T-cell (primary cell): ENCODE data around the gene TK2. TPM values are rescaled to one million over a fixed set of nuclear protein-coding genes. Genes with fewer than 3 reads are reported as not detected.
"Not testable (repeated sequence)": the region's sequence is repeated elsewhere in the genome, so short reads cannot be mapped to it uniquely, and the experiment has no call there.

Source experiments
- ATAC-seq, 4 experiments: fragments of 200-7000 bp in 3 of 4; fragments of 150-1000 bp in 1 of 4; cut with Tn5 transposase; replicated peaks in 1 of 4; 1 replicate in 3 of 4; 2 replicates in 1 of 4; pipeline ENCODE4 v1.10.0; 2021; ENCODE audit warnings: moderate library complexity in 3 of 4, mild to moderate bottlenecking in 2 of 4, moderate number of reproducible peaks in 1 of 4
- CTCF ChIA-PET, 2 donors: fragments of 300-600 bp; sonication (Branson Sonifier 250); formaldehyde crosslinking; loops; one replicate each; lab custom pipeline; 2022; ENCODE audit warnings: antibody characterized with exemption in 2 of 2; lab: Charles Lee
- POLR2A ChIA-PET, 2 donors: fragments of 300-600 bp; sonication (Branson Sonifier 250); formaldehyde crosslinking; loops; one replicate each; lab custom pipeline; 2022; ENCODE audit warnings: antibody characterized with exemption in 2 of 2; lab: Charles Lee
- DNase-seq, 35 experiments: peaks; one replicate each; pipeline versions ENCODE4 v3.0.0 to v3.0.0-alpha.2; 2013 to 2023
- H3K27ac ChIP-seq: one replicate; pipeline ENCODE4 v1.5.1; 2013; ENCODE audit warnings: low read length
- H3K27me3 ChIP-seq, 2 experiments: replicated peaks in 1 of 2; 1 replicate in 1 of 2; 2 replicates in 1 of 2; pipeline versions ENCODE4 v1.6.1 to v1.7.0; 2013; ENCODE audit warnings: low read length in 1 of 2, mixed read lengths in 1 of 2; ENCODE audit not compliant: control insufficient read depth in 2 of 2, insufficient read depth in 2 of 2; ENCODE audit errors: extremely low read depth in 1 of 2
- H3K36me3 ChIP-seq, 2 donors: 1 replicate in 1 of 2; 2 replicates in 1 of 2; pipeline versions ENCODE4 v1.6.1 to v1.7.0; 2013; ENCODE audit warnings: low read length in 1 of 2; ENCODE audit not compliant: control insufficient read depth in 2 of 2, insufficient read depth in 1 of 2; ENCODE audit errors: extremely low read depth in 1 of 2
- H3K4me1 ChIP-seq, 2 experiments: 1 replicate in 1 of 2; 2 replicates in 1 of 2; pipeline versions ENCODE4 v1.6.1 to v1.7.0; 2013; ENCODE audit warnings: low read length in 2 of 2, mixed read lengths in 1 of 2; ENCODE audit not compliant: insufficient read depth in 2 of 2, control insufficient read depth in 1 of 2; ENCODE audit errors: extremely low read depth in 1 of 2
- H3K4me3 ChIP-seq, 2 donors: 1 replicate in 1 of 2; 2 replicates in 1 of 2; pipeline versions ENCODE4 v1.5.1 to v1.7.0; 2013; ENCODE audit warnings: mild to moderate bottlenecking in 2 of 2, low read length in 1 of 2, moderate library complexity in 1 of 2; ENCODE audit not compliant: control insufficient read depth in 1 of 2; ENCODE audit errors: extremely low read depth in 1 of 2
- H3K9me3 ChIP-seq: 2 replicates; pipeline ENCODE4 v1.7.0; 2013
- H3K27ac Mint-ChIP-seq, 2 donors: one replicate each; pipeline ENCODE4 v1.8.0; 2020 to 2021; ENCODE audit warnings: mild to moderate bottlenecking in 2 of 2, mixed read lengths in 2 of 2
- H3K27me3 Mint-ChIP-seq, 2 donors: one replicate each; pipeline ENCODE4 v1.8.0; 2021 to 2022; ENCODE audit warnings: mixed read lengths in 2 of 2
- H3K36me3 Mint-ChIP-seq: one replicate; pipeline ENCODE4 v1.8.0; 2021; ENCODE audit warnings: mixed read lengths
- H3K4me1 Mint-ChIP-seq, 3 donors: one replicate each; pipeline ENCODE4 v1.8.0; 2020 to 2022; ENCODE audit warnings: mixed read lengths in 3 of 3, mild to moderate bottlenecking in 1 of 3
- H3K4me3 Mint-ChIP-seq, 3 donors: one replicate each; pipeline ENCODE4 v1.8.0; 2020 to 2022; ENCODE audit warnings: mild to moderate bottlenecking in 3 of 3, mixed read lengths in 3 of 3, moderate library complexity in 3 of 3
- H3K9me3 Mint-ChIP-seq, 3 donors: one replicate each; pipeline ENCODE4 v1.8.0; 2020 to 2022; ENCODE audit warnings: mixed read lengths in 3 of 3
- WGBS: methylation state at CpG from one replicate; pipeline ENCODE4 v1.1.5; 2013; ENCODE audit warnings: missing lambda C conversion rate; ENCODE audit not compliant: insufficient coverage; 5-methylcytosine and 5-hydroxymethylcytosine counted together
- total RNA-seq, 35 experiments: library from RNA in 6 of 35; stranded (reverse) in 6 of 35; fragments of 120-200 nt in 1 of 35; gene quantifications; one replicate each; pipeline versions ENCODE4 v1.2.1 to v1.2.4 and lab custom pipeline; 2013 to 2026

TK2 gene
- total RNA-seq, 5 donors from 2014 or later (not counting 1 experiment from before 2014, with no cell fraction given) = 4.6 to 10.8 (median 8.4) TPM

- no peak overlapping the region for H3K4me3 ChIP-seq
- Mint-ChIP-seq H3K27me3 (no peaks in the 10 kb centered on the region), H3K27ac (no peak overlapping the region), H3K4me3 (no peak overlapping the region), H3K4me1 (peaks cover 0 to 11% (median 10%) of the 10 kb centered on the region in 3 donors), H3K9me3 (no peaks in the 10 kb centered on the region), H3K36me3 (peaks cover 26% of the 10 kb centered on the region)
- no peaks in the 10 kb centered on the region for H3K27me3 ChIP-seq
- no peaks in the 10 kb centered on the region for H3K4me1 ChIP-seq
- ATAC-seq (no peak), DNase-seq (no peak)
- H3K9me3 ChIP-seq = no peaks in the 10 kb centered on the region
- whole genome bisulfite sequencing = no CpG with 5 or more reads among the region's 1 CpG
- peaks cover 0 to 25% of the 10 kb centered on the region in 2 donors for H3K36me3 ChIP-seq
- POLR2A ChIA-PET = interaction anchor here in 1 of 2 donors (1.3 kb wide), 1 partner anchor 16 kb away, joined by 6 read pairs; no protein-coding TSS in a partner anchor
- no peak overlapping the region for H3K27ac ChIP-seq
- CTCF ChIA-PET = interaction anchor here (0.6 to 1.0 kb wide), 4 partner anchors 40 to 195 kb away, joined by 3 to 4 read pairs (median 4); no protein-coding TSS in a partner anchor
Observed at GRCh38 chr16:66569131-66569530, 19.2 kb upstream of the TK2 start.

DNA sequence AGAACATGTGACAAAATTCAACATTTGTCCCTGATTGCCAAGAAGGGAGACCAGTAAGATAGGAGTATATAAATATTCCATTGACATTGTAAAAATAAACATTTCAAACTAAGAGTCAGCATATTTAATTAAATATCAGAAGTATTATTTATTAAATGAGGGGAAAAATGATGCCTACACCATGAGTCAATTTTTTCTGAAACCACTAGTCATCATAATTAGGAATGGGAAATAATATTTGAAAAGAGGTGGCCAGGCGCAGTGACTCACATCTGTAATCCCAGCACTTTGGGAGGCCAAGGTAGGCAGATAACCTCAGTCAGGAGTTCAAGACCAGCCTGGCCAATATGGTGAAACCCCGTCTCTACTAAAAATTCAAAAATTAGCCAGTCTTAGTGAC is 18.4 kb upstream of the TK2 start:
- H3K4me3 ChIP-seq = no peak overlapping the region
- no peaks in the 10 kb centered on the region for H3K4me1 ChIP-seq
- ChIA-PET POLR2A (no interaction called here), CTCF (interaction anchor here in 1 of 2 donors (0.9 to 1.0 kb wide), 2 partner anchors 40 to 83 kb away, joined by 3 to 4 read pairs; no protein-coding TSS in a partner anchor)
- 100% methylated on average over 1 of the region's 2 CpGs for WGBS
- Mint-ChIP-seq H3K36me3 (peaks cover 30% of the 10 kb centered on the region), H3K27me3 (no peaks in the 10 kb centered on the region), H3K9me3 (no peaks in the 10 kb centered on the region), H3K4me1 (peaks cover 6 to 17% (median 15%) of the 10 kb centered on the region in 3 donors), H3K4me3 (no peak overlapping the region), H3K27ac (no peak overlapping the region)
- no peak for ATAC-seq
- no peaks in the 10 kb centered on the region for H3K27me3 ChIP-seq
- H3K27ac ChIP-seq = no peak overlapping the region
- H3K36me3 ChIP-seq = peaks cover 0 to 33% of the 10 kb centered on the region in 2 donors
- no peaks in the 10 kb centered on the region for H3K9me3 ChIP-seq
- DNase-seq = no peak

GRCh38 chr16:66567270-66567669 is 17.3 kb upstream of the TK2 start:
- DNase-seq, H3K27me3 ChIP-seq, ATAC-seq, H3K27me3 Mint-ChIP-seq, H3K9me3 Mint-ChIP-seq, H3K4me1 ChIP-seq, H3K4me3 ChIP-seq, H3K27ac ChIP-seq, POLR2A ChIA-PET, H3K9me3 ChIP-seq, H3K4me3 Mint-ChIP-seq: not testable (repeated sequence)
- peaks cover 0 to 35% of the 10 kb centered on the region in 2 donors for H3K36me3 ChIP-seq
- Mint-ChIP-seq H3K27ac (peak overlapping the region in 1 of 2 donors; percentile 34), H3K4me1 (peaks cover 17 to 27% (median 24%) of the 10 kb centered on the region in 3 donors), H3K36me3 (peaks cover 30% of the 10 kb centered on the region)
- CTCF ChIA-PET = interaction anchor here in 1 of 2 donors (0.6 kb wide), 1 partner anchor 65 kb away, joined by 3 read pairs; no protein-coding TSS in a partner anchor
- no CpG with 5 or more reads among the region's 3 CpGs for WGBS

GRCh38 chr16:66566051-66566901 is 16.4 kb upstream of the TK2 start, which contains the start of gene CMTM1:
Gene CMTM1 (plus strand): TSS chr16:66566439. CDS start chr16:66566514, 75 bp downstream.
- DNase-seq = no peak
- H3K36me3 ChIP-seq = peaks cover 0 to 35% of the 10 kb centered on the region in 2 donors
- peaks cover 27 to 36% (median 33%) of the 10 kb centered on the region in 3 donors for H3K4me1 Mint-ChIP-seq
- no peak within 1 kb of the TSS for H3K4me3 ChIP-seq
- peaks cover 30% of the 10 kb centered on the region for H3K36me3 Mint-ChIP-seq
- no peaks in the 10 kb centered on the region for H3K9me3 ChIP-seq
- no peak within 1 kb of the TSS for H3K27ac ChIP-seq
- WGBS = 97% methylated on average over 43 of the region's 54 CpGs
- no peak for ATAC-seq
- no peaks in the 10 kb centered on the region for H3K9me3 Mint-ChIP-seq
- POLR2A ChIA-PET = no interaction called here
- CTCF ChIA-PET = no interaction called here
- peaks cover 5 to 12% of the 10 kb centered on the region in 2 experiments for H3K4me1 ChIP-seq
- H3K27me3 ChIP-seq = no peaks in the 10 kb centered on the region
- no peak within 1 kb of the TSS for H3K4me3 Mint-ChIP-seq
- H3K27me3 Mint-ChIP-seq = no peaks in the 10 kb centered on the region
- peak within 1 kb of the TSS; percentile 12 to 14 for H3K27ac Mint-ChIP-seq

- ChIA-PET POLR2A (interaction anchor here (0.6 to 1.5 kb wide), 3 partner anchors 9 to 28 kb away, joined by 3 read pairs; no protein-coding TSS in a partner anchor), CTCF (interaction anchor here (0.5 to 3.9 kb wide), 29 partner anchors 9 to 684 kb away, joined by 3 to 29 read pairs (median 4); partner anchors contain the start of genes CKLF (in 1 of the 2), CMTM3 (in 1 of the 2) and FHOD1 (in 1 of the 2))
- Histone ChIP-seq H3K4me3 (no peak overlapping the region), H3K27me3 (no peaks in the 10 kb centered on the region), H3K27ac (peak overlapping the region; percentile 7), H3K4me1 (peaks cover 5 to 28% of the 10 kb centered on the region in 2 experiments), H3K36me3 (peaks cover 3 to 56% of the 10 kb centered on the region in 2 donors), H3K9me3 (no peaks in the 10 kb centered on the region)
- peak overlapping the region; percentile 78 to 81 for H3K27ac Mint-ChIP-seq
- H3K36me3 Mint-ChIP-seq = peaks cover 33% of the 10 kb centered on the region
- WGBS = no CpG with 5 or more reads among the region's 2 CpGs
- H3K4me1 Mint-ChIP-seq = peaks cover 49 to 55% (median 54%) of the 10 kb centered on the region in 3 donors
- no peak overlapping the region for H3K4me3 Mint-ChIP-seq
- ATAC-seq (no peak), DNase-seq (no peak)
- H3K9me3 Mint-ChIP-seq = no peaks in the 10 kb centered on the region
- H3K27me3 Mint-ChIP-seq = no peaks in the 10 kb centered on the region
Observed at GRCh38 chr16:66563574-66564334, 13.8 kb upstream of the TK2 start.
